Measurements from ENCODE around the gene ARHGAP25.

The ARHGAP25 gene

GRCh38 chr2:68734688-68735525 lies at the start of gene ARHGAP25:
TSS of gene ARHGAP25 (plus strand) at chr2:68734811. CDS start at chr2:68735200, 389 bp downstream.
- DNase-seq (ENCODE audit: low read depth, low spot score): no peak

- no peak for DNase-seq (ENCODE audit: low read depth, low spot score)
Observed at GRCh38 chr2:68686178-68686577, 48.4 kb upstream of the ARHGAP25 start.

GRCh38 chr2:68687018-68687417 lies 47.6 kb upstream of the ARHGAP25 start:
- DNase-seq (ENCODE audit: low read depth, low spot score): no peak

- DNase-seq (ENCODE audit: low read depth, low spot score): no peak
Observed at GRCh38 chr2:68689553-68690537, 44.8 kb upstream of the ARHGAP25 start.

DNA sequence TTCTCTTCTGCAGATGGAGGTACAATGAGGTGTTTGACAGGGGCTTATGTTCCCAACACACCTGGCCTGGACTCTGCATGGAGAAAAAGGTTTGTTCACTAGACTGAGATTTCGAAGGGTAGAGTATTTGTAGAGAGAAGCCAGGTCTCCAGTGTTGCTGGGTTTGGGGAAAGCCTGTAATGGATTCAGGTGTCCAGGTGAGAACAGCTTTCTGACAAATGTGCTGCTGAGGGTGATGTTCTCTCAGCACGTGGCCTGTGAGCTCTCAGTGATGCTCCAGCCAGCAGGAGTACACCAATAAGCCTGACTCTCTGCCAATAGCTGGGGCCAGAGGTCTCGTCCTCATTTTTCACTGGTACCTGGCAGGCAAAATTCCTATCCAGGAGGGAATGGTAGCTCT lies 43.8 kb upstream of the ARHGAP25 start:
- DNase-seq (ENCODE audit: low read depth, low spot score): no peak

DNA sequence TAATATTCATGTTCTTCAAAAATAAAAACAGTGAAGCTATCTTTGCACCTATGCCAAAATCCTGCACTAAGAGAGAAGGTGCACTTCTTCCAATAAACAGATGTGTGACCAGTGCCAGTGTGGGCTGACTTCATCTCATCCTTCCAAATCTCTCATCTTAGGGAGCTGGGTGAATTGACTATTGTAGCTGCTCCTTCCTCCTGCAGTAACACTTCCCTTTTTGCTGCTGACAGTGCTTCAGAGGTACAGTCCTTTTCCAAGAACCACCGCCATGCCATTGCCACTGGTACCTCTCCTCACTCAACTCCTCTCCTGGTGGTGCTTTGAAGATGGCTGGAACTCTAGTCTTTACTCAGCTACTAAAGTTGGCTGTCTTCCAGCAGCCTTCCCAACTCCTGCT lies 42.1 kb upstream of the ARHGAP25 start:
- no peak for DNase-seq (ENCODE audit: low read depth, low spot score)

- no peak for DNase-seq (ENCODE audit: low read depth, low spot score)
Observed at GRCh38 chr2:68693951-68694350, 40.7 kb upstream of the ARHGAP25 start.

GRCh38 chr2:68695971-68696370 lies 38.6 kb upstream of the ARHGAP25 start:
- no peak for DNase-seq (ENCODE audit: low read depth, low spot score)

GRCh38 chr2:68696554-68696953 lies 38.1 kb upstream of the ARHGAP25 start:
- DNase-seq (ENCODE audit: low read depth, low spot score): peak; percentile 59

DNA sequence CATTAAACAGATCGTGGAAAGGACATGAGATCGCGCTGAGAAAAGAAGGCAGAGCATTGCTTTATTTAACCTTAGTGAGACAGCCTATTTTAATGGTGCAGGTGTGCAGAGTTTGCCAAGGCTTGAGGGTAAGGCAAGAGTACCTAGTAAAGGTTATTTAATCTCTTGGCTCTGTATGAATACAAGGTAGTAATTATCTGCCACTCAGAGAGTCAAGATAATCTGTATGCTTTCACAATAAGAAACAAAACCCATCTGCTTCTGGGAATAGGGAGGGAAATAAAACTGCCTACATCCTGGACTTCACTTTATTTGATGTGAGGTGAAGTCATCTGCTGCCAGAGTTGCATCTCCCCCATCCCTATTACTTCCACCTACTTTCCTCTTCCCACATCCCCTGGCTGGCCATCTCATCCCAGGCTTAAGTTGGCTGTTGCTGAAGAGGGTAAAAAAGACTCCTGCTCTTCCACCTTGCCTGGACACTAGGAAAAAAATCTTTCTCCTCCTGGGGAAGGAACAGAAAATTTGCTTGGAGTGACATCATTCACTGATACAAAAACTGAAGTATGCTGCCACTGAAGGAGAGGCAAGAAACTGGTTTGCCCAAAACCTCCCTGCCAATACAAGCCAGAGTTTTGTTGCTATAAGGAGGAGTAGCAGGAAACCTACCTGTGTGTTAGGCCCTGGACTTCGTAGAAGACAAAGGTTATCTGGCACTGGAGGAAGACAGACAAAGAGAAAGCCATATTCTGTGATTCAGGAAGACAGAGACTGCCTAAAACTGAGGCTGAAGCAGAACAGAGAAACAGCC lies 35.8 kb upstream of the ARHGAP25 start:
- DNase-seq (ENCODE audit: low read depth, low spot score): no peak

DNA sequence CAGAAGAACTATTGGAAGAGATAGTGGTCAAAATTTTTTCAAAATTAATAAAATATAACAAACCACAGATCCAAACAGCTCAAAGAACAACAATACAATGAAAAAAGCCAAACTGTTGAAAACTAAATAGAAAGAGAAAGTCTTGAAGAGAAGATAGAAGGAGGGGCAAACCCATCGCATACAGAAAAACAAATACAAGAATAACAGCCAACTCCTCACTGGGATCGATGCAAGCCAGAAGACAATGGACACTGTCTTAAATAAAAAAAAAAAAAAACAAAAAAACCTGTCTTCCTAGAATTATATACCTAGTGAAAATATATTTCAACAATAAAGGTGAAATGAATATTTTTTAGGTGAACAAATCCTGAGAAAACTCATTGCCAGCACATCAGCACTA lies 34.1 kb upstream of the ARHGAP25 start:
- no peak for DNase-seq (ENCODE audit: low read depth, low spot score)

DNA sequence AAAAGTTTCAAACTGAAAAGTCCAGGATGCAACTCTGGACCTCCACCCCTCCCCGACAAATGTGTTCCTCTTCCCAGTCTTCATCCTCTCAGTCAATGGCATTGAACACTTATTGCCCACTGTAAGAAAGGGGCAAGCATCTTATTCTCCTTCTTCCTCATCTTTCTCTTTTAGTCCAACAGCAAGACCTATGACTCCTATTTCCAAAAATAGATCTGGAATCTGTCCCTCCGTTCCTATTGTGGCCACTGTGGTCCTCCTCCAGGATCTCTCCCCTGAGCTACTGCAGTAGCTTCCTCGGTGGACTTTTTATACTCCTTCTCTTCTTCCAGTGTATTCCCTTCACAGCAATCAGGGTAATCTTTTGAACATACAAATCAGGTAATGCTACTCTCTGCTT lies 28.0 kb upstream of the ARHGAP25 start:
- no peak for DNase-seq (ENCODE audit: low read depth, low spot score)

DNA sequence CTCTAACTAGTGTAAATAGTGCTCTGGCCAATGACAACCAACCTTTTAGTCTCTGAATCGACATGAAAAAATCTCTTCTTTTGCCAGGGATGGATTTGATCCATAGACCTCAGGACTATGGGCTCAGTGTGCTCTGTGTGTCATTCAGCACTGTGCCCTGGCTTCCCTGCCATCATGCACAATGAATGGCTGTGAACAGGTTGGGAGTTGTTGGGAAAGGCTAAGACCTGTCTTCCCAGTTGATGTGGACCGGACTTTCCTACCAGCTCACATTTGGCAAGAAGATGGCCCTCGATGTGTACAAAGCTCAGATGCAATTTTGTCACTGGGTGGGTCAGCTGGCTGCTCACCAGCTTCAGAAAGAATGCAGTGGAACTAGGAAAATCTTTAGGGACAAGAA lies 26.0 kb upstream of the ARHGAP25 start:
- no peak for DNase-seq (ENCODE audit: low read depth, low spot score)

DNA sequence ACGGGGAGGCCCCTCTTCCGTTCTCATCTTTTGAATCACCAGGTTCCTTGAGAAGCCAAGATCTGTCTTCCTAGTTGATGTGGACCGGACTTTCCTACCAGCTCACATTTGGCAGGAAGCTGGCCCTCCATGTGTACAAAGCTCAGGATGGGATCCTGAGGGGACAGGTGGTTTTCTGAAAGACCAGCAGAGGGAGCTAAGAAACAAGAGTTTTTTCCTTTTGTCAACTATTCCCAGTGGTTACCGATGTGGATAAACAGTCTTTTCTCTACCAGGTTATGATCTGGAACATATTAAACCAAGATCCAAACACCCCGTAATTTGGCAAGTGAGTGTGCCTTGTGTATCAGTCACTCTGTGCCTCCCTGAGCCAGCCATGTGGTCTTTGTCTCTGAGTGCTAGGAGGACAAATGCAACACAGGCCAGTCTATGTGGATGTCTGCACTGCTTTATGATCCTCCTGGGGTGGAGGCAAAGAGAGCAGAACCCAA lies 25.1 kb upstream of the ARHGAP25 start:
- DNase-seq (ENCODE audit: low read depth, low spot score): no peak

GRCh38 chr2:68710336-68710735 lies 24.3 kb upstream of the ARHGAP25 start:
- no peak for DNase-seq (ENCODE audit: low read depth, low spot score)

DNA sequence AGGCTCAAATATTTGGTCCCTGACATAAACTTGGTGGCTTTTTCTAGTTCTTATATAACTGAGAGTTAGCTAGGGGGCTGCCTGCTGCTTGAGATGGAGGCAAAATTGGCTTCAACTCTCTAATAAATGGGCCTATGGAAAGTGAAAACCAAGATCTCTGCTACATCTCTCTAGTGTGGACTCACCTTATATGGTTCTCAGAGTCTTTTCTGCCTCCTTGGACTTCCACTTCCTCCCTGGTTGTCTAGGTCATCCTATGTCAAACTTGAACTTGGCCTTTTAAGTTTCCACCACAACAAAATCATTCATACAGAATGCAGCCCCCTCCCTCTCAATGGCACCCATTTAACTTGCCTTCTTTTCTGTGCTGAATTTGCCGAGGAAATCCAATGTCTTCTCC lies 23.9 kb upstream of the ARHGAP25 start:
- no peak for DNase-seq (ENCODE audit: low read depth, low spot score)

DNA sequence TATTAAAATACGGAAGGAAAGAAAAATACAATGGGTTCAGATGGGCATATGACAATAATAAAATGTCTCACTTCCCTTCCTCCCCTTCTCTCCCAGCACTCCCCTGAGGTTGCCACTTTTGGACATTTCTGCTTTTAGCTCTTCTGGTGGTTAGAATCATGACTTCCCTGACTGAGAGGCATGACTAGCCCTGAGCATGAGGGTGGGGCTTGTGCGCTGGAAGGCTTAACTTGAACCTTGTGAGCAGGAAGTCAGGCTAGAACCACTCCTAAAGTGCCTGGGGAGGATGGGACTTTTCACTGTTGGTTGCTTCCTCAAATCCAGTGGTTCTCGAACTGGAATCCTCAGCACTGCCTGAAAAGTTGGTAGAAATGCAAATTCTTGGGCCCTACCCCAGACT lies 19.7 kb upstream of the ARHGAP25 start:
- no peak for DNase-seq (ENCODE audit: low read depth, low spot score)

- DNase-seq (ENCODE audit: low read depth, low spot score): peak; percentile 85
Observed at GRCh38 chr2:68715353-68716041, 19.1 kb upstream of the ARHGAP25 start.

DNA sequence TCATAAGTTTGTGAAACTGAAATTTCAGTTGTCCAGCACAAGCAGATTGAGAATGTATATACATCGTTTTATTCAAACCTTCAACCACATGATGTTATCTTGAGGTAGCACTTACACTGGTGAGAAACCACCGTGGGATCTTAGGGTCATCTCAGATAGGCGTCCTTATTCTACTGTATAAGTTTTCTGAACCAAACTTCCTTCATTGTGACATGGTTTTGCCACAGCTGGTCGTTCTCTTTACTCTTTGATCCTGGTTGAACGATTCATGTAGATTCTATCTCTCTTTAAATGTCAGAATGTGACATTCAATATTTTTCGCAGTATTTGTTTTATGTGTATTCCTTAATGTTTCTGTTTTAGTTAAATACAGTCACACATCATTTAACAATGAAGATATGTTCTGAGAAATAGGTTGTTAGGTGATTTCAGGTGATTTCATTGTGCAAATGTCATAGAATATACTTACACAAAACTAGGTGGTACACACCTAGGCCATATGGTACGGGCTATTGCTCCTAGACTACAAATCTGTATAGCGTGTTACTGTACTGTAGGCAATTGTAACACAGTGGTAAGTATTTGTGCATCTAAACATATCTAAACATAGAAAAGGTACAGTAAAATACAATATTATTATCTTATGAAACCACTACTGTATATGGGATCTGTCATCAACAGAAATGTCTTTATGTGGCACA lies 17.9 kb upstream of the ARHGAP25 start:
- no peak for DNase-seq (ENCODE audit: low read depth, low spot score)

DNA sequence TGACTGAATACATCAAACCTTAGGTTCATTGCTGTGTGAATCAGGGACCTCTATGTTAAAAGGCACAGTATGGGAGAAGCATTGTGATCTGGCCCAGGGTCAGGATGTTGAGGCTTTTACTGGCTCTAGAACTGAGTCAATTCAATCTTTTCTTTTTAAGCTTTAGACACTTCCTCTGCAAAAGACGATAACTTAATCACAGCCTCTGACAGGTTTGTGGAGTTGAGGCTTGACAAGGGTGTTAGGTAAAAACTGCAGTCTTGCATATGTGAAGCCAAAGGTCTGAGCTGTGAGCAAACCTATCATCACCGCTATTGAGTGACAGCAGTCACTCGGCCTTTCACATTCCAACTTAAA lies 17.3 kb upstream of the ARHGAP25 start:
- no peak for DNase-seq (ENCODE audit: low read depth, low spot score)

Measured in iPS DF 19.7 (cell line).